ENCODE measurements around the gene SLC39A11. TPM values are rescaled to one million over a fixed set of nuclear protein-coding genes. Genes with fewer than 3 reads are reported as not detected.

Gene SLC39A11
- total and polyA plus RNA-seq, 2 of the 13 experiments (the other 11 are each of a cell fraction or from before 2014, with no cell fraction given) = 17.2 to 31.5 TPM

DNA sequence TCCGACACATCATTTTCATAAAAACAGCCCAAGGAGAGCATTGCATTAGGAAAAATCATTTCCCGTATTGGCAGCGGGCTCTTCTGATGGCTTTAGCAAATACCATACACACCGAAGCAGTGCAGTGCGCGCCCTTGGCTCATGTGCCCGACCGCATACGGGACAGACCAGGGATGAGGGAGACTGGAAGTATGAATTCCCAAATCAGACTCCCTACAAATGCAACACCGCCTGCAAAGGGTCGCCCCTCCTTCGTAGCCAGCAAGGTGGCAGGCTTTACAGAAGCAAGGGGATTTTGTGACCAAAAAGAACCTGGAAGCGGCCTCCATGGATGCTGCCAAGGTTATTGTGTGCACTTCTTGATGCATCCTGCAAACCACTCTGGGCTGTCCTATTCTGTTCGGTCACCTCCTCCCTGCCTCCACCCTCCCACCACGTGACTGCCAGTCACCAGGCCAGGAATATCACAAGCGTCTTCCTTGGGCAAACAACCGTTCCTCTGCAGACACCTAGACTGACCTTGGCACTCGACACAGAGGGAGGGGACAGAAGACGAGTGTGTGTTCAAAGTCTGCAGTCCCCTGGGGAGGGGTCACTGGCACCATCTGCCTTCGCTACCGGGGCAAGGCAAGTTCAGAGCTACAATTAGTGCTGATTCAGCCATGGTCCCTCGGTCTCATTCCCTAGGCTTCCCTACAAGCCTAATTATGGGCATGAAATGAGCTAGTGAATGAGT, 460.4 kb downstream of the SLC39A11 start (continued):
- TF ChIP-seq TCF7 (IDR thresholded peaks at IDR 0.05; ENCODE audit: low read depth) (peak; percentile 73), MED8 (CRISPR knock-in tag; IDR thresholded peaks at IDR 0.05; ENCODE audit: insufficient replicate concordance) (peak; percentile 47), ZNF34 (CRISPR knock-in tag; IDR thresholded peaks at IDR 0.05; ENCODE audit: borderline replicate concordance) (no peak), PHF21A (CRISPR knock-in tag; IDR thresholded peaks at IDR 0.05) (peak; percentile 95), ZFP41 (CRISPR knock-in tag; IDR thresholded peaks at IDR 0.05; ENCODE audit: borderline replicate concordance) (no peak), NFIB (CRISPR knock-in tag; IDR thresholded peaks at IDR 0.05; ENCODE audit: borderline replicate concordance) (no peak), HMG20A (CRISPR knock-in tag; IDR thresholded peaks at IDR 0.05; ENCODE audit: borderline replicate concordance) (peak; percentile 96; the same call in 1 of the 2 replicates), HNRNPK (IDR thresholded peaks at IDR 0.05; ENCODE audit: low read depth, low read length, poor library complexity, severe bottlenecking) (no peak), BHLHE40 (IDR thresholded peaks at IDR 0.05; ENCODE audit: low read length) (peak; percentile 90), ARHGAP35 (CRISPR knock-in tag; IDR thresholded peaks at IDR 0.05; ENCODE audit: borderline replicate concordance) (no peak), STAG1 (CRISPR knock-in tag; IDR thresholded peaks at IDR 0.05) (peak; percentile 52), RFX1 (IDR thresholded peaks at IDR 0.05) (no peak), AHR (CRISPR knock-in tag; IDR thresholded peaks at IDR 0.05) (peak; percentile 99)
- TF ChIP-seq, protein P1, sequence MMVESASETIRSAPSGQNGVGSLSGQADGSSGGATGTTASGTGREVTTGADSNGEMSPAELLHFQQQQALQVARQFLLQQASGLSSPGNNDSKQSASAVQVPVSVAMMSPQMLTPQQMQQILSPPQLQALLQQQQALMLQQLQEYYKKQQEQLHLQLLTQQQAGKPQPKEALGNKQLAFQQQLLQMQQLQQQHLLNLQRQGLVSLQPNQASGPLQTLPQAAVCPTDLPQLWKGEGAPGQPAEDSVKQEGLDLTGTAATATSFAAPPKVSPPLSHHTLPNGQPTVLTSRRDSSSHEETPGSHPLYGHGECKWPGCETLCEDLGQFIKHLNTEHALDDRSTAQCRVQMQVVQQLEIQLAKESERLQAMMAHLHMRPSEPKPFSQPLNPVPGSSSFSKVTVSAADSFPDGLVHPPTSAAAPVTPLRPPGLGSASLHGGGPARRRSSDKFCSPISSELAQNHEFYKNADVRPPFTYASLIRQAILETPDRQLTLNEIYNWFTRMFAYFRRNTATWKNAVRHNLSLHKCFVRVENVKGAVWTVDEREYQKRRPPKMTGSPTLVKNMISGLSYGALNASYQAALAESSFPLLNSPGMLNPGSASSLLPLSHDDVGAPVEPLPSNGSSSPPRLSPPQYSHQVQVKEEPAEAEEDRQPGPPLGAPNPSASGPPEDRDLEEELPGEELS (CRISPR knock-in tag; IDR thresholded peaks at IDR 0.05) = peak; percentile 96
- TF ChIP-seq, protein P2, sequence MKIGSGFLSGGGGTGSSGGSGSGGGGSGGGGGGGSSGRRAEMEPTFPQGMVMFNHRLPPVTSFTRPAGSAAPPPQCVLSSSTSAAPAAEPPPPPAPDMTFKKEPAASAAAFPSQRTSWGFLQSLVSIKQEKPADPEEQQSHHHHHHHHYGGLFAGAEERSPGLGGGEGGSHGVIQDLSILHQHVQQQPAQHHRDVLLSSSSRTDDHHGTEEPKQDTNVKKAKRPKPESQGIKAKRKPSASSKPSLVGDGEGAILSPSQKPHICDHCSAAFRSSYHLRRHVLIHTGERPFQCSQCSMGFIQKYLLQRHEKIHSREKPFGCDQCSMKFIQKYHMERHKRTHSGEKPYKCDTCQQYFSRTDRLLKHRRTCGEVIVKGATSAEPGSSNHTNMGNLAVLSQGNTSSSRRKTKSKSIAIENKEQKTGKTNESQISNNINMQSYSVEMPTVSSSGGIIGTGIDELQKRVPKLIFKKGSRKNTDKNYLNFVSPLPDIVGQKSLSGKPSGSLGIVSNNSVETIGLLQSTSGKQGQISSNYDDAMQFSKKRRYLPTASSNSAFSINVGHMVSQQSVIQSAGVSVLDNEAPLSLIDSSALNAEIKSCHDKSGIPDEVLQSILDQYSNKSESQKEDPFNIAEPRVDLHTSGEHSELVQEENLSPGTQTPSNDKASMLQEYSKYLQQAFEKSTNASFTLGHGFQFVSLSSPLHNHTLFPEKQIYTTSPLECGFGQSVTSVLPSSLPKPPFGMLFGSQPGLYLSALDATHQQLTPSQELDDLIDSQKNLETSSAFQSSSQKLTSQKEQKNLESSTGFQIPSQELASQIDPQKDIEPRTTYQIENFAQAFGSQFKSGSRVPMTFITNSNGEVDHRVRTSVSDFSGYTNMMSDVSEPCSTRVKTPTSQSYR (CRISPR knock-in tag; IDR thresholded peaks at IDR 0.05; ENCODE audit: borderline replicate concordance) = peak; percentile 94
- TF ChIP-seq, protein P3, sequence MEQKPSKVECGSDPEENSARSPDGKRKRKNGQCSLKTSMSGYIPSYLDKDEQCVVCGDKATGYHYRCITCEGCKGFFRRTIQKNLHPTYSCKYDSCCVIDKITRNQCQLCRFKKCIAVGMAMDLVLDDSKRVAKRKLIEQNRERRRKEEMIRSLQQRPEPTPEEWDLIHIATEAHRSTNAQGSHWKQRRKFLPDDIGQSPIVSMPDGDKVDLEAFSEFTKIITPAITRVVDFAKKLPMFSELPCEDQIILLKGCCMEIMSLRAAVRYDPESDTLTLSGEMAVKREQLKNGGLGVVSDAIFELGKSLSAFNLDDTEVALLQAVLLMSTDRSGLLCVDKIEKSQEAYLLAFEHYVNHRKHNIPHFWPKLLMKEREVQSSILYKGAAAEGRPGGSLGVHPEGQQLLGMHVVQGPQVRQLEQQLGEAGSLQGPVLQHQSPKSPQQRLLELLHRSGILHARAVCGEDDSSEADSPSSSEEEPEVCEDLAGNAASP (CRISPR knock-in tag; IDR thresholded peaks at IDR 0.05; ENCODE audit: borderline replicate concordance) = peak; percentile 98
- TF ChIP-seq, protein P4, sequence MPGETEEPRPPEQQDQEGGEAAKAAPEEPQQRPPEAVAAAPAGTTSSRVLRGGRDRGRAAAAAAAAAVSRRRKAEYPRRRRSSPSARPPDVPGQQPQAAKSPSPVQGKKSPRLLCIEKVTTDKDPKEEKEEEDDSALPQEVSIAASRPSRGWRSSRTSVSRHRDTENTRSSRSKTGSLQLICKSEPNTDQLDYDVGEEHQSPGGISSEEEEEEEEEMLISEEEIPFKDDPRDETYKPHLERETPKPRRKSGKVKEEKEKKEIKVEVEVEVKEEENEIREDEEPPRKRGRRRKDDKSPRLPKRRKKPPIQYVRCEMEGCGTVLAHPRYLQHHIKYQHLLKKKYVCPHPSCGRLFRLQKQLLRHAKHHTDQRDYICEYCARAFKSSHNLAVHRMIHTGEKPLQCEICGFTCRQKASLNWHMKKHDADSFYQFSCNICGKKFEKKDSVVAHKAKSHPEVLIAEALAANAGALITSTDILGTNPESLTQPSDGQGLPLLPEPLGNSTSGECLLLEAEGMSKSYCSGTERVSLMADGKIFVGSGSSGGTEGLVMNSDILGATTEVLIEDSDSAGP (CRISPR knock-in tag; IDR thresholded peaks at IDR 0.05; ENCODE audit: borderline replicate concordance) = peak; percentile 62; the same call in 1 of the 2 replicates
- TF ChIP-seq, protein P5, sequence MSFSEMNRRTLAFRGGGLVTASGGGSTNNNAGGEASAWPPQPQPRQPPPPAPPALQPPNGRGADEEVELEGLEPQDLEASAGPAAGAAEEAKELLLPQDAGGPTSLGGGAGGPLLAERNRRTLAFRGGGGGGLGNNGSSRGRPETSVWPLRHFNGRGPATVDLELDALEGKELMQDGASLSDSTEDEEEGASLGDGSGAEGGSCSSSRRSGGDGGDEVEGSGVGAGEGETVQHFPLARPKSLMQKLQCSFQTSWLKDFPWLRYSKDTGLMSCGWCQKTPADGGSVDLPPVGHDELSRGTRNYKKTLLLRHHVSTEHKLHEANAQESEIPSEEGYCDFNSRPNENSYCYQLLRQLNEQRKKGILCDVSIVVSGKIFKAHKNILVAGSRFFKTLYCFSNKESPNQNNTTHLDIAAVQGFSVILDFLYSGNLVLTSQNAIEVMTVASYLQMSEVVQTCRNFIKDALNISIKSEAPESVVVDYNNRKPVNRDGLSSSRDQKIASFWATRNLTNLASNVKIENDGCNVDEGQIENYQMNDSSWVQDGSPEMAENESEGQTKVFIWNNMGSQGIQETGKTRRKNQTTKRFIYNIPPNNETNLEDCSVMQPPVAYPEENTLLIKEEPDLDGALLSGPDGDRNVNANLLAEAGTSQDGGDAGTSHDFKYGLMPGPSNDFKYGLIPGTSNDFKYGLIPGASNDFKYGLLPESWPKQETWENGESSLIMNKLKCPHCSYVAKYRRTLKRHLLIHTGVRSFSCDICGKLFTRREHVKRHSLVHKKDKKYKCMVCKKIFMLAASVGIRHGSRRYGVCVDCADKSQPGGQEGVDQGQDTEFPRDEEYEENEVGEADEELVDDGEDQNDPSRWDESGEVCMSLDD (CRISPR knock-in tag; IDR thresholded peaks at IDR 0.05; ENCODE audit: borderline replicate concordance) = no peak

Data from HepG2 (cell line).